Activated T-helper 1 cell treated with Interleukin-2 at 50 U/mL for 16 hours (primary cell): Measurements from ENCODE around the gene PPP1R37.

ENCODE experiments used
- DNase-seq: peaks from one replicate; pipeline ENCODE4 v3.0.0-alpha.2; 2020; ENCODE audit warnings: low read depth

PPP1R37 gene

GRCh38 chr19:45138303-45138751 lies 45.3 kb downstream of the PPP1R37 start:
- no peak for DNase-seq

DNA sequence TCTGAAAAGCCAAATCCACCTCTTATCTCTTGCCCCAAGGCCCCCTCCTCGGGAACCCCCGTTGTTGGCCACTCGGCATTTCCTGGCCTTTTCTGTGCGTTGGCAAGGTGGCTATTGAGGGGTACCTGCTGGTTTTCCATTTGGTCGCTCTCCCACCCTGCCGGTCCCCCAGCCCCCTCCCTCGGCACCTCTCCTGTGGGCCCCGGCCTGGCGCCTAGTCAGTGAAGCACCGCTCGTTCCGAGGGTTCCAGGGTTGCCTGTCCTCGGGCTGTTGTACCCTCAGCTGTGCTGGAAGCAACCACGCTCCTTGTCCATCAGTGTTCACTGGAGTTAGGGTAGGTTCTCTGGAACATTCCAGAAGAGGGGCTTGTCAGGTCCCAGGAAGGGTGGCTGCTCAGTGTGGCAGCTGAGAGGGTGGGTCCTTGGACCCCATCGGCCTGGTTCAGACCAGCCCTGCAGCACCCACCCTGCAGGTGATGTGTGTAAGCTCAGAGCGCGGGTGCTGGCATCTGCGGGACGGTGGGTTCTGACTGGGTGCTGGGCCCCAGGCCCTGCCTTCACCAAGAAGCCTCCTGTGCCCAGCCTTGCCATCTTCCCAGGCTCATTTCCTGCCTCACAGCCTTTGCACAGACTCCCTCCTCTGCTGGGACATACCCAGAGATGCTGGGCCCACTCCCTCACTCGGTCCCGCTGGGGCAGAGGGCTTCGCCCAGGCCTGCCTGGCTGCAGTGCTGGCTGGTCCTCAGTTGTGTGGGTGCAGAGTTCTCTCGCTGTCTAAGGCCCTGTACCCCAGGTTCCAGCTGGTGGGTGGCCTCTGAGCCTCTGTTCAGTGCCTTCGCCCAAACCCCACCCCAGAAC lies 46.5 kb downstream of the PPP1R37 start:
- DNase-seq = no peak

GRCh38 chr19:45140144-45140503 lies 47.1 kb downstream of the PPP1R37 start:
- no peak for DNase-seq

- no peak for DNase-seq
These were observed 47.6 kb downstream of the PPP1R37 start for GRCh38 chr19:45140533-45140932.

DNA sequence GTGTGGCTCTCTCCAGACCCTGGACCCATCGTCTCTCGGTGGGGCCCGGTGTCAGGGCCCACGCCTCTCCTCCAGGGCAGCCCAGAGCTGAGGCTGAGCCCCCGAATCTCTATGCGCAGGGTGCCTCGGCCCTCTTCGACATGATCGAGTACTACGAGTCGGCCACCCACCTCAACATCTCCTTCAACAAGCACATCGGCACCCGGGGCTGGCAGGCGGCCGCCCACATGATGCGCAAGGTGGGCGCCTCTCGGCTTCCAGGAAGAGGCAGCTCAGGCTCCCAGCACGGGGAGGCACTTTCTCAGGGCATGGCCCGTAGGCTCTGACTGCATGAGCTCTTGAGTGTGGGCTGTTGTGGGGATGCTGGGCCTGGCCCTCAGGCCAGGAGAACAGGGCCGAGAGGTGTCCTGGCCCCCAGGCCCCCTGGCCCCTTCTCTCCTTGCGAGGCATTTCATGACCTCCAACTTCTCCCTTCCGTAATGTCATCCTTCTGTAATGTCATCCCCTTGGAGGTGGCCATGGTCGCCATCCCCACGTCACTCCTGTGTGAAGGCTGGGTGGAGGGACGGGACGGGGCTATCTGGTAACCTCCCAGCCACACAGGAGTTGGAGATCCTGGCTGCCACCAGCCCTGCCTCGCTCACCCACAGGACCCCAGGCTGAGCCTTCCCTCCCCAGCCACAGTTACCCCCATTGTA lies 48.4 kb downstream of the PPP1R37 start:
- DNase-seq = no peak

DNA sequence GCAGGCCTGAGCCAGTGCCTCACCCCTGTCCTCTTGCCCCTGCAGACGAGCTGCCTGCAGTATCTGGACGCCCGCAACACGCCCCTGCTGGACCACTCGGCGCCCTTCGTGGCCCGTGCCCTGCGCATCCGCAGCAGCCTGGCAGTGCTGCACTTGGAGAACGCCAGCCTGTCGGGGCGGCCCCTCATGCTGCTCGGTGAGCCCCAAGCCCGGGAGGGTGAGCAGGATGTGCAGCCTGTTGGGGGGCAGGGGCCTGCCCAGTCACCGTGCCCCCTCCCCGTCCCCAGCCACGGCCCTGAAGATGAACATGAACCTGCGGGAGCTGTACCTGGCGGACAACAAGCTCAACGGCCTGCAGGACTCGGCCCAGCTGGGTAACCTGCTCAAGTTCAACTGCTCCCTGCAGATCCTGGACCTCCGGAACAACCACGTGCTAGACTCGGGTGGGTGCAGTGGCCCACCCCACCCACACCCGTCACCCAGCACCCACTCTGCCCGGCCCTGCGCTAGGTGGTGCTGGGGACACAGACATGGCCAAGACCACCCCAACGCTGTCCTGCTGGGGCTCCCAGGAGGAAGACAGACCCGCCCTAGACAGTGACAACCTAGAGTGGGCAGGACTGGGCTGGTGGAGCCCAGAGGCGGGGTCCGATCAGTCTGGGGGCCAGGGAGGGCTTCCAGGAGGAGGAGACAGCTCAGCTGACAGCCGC lies 49.2 kb downstream of the PPP1R37 start:
- DNase-seq = no peak

DNA sequence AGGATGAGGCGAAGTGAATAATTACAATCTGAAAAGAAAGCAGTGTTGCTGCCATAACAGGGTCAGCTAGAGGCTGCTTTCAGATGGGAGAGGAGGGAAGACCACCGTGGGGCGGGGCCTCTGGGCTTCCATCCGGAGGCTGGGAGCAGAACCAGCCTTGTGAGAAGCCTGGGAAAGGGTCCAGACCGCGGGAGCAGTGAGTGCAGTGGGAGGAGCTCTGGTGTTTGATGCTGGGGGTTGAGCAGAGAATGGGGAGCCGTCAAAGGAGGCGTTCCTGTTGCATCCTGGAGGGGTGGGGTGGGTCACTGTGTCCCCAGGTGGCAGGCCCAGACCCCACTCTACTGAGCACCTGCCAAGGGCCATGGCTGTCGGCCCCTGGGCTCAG lies 49.7 kb downstream of the PPP1R37 start:
- DNase-seq = no peak

DNA sequence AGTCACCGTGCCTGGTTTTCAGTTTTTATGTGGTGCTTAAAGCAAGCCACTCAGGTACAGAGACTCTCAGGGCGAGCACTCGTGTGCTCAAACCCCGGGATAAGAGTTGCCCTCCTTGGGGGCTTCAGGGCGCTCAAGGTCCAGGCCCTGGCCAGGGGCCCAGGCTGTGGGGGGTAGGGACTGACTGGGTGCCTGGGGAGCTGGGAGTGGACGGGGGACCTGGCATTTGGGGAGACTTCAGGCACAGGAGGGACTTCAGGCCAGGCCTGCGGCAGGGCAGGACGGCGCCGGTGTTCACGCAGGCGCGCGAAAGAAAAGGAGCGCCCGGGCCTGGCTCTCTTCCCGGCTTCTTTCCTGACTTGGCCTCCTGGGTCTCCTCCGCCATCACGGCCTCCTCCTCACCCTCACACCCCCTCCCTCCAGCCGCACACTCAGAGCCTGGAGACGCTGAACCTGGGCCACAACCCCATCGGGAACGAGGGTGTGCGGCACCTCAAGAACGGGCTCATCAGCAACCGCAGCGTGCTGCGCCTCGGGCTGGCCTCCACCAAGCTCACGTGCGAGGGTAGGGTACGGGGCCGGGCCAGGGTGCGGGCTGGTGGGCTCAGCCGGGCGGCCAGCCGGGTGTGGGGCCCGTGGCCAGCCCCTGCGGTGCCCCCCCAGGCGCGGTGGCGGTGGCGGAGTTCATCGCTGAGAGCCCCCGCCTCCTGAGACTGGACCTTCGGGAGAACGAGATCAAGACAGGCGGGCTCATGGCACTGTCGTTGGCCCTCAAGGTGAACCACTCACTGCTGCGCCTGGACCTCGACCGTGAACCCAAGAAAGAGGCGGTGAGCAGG lies 51.7 kb downstream of the PPP1R37 start:
- no peak for DNase-seq

DNA sequence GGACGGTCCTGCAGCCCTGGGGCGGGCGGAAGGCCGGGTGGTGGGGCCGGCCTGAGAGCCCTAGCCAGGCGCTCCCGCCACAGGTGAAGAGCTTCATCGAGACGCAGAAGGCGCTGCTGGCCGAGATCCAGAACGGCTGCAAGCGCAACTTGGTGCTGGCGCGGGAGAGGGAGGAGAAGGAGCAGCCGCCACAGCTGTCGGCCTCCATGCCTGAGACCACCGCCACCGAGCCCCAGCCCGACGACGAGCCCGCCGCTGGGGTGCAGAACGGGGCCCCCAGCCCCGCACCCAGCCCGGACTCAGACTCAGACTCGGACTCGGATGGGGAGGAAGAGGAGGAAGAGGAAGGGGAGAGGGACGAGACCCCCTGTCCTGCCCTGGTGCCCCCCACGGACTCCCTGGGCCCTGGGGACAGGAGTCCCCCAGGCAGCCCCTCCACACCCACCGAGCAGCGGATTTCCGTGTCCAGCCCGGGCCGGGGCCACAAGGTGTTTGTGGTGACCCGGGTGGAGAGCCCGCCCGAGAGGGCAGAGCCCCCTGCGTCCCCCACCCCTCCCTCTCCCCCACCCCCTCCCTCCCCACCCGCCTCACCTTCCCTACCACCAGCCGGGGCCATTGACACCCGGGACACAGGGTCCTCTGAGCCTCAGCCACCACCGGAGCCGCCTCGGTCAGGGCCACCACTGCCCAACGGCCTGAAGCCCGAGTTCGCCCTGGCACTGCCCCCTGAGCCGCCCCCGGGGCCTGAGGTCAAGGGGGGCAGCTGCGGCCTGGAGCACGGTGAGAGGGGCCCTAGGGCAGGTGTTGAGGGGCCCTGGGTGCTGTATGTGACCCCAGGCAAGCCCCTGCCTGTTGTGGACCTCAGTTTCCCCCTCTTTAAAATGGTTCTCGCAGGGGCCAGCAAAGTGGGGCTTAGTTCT lies 52.6 kb downstream of the PPP1R37 start:
- no peak for DNase-seq

GRCh38 chr19:45146251-45146650 lies 53.3 kb downstream of the PPP1R37 start:
- no peak for DNase-seq

- no peak for DNase-seq
These were observed 53.8 kb downstream of the PPP1R37 start for GRCh38 chr19:45146741-45147205.

GRCh38 chr19:45147835-45148676 lies 55.1 kb downstream of the PPP1R37 start:
- no peak for DNase-seq

GRCh38 chr19:45149129-45149528 lies 56.1 kb downstream of the PPP1R37 start:
- no peak for DNase-seq

- DNase-seq = no peak
These were observed 57.2 kb downstream of the PPP1R37 start for GRCh38 chr19:45150180-45150579.

GRCh38 chr19:45150751-45151281 lies 57.8 kb downstream of the PPP1R37 start:
- DNase-seq = no peak

DNA sequence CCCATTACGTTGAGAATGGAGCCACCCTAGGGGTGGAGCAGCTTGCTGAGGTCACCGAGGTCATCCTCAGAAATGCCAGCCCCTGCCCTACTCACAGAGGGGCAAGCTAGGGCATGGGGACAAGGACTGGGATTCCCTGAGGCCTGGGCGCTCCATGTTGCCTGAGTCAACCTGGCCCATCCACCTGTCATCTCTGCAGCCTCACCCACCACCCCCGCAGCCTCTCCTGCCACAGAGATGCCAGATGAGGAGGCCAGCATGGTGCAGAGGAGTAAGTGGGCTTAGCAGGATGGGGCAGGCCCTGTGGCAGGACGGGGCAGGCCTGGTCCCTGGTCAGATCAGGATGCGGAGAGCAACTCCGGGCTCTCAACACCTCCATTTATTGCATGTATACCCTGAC lies 58.3 kb downstream of the PPP1R37 start:
- DNase-seq = no peak

- DNase-seq = no peak
These were observed 59.0 kb downstream of the PPP1R37 start for GRCh38 chr19:45151821-45152503.

DNA sequence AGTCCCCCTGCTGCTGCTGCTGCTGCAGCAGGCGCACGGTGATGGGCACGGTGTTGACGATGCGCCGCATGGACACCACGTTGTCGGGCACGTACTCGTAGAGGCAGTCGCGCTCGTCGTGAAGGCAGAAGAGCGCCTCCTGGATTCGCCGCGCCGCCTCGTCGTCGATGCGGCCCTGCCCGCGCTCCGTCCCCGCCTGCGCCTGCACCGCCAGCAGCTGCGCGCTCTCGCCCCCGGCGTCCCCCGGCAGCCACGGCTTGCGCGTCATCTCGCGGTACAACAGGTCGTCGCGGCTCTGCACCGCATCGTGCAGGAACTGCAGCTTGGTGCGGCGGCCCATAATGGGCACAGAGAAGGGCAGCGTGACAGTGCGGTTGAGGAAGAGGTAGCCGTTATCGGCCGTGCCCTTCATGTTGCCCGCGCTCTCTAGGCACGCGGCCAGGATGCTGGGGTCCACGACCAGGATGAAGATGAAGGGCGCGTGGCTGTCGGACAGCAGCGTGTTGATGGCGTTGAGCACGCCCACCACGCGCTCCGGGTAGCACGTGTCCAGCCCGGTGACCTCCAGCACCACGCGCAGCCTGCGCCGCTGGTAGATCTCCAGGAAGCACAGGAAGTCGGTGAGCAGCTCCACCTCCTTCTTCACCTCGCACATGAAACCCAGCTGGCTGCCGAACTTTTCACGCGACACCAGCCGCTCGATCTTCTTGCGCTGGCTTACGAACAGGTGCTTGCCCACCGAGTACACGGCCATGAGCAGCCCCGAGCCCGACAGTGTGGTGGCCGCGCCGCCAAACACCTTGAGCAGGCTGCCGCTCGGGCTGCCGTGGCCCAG lies 59.7 kb downstream of the PPP1R37 start:
- DNase-seq = peak; percentile 25
